ENCODE data around the gene NPIPB6.

NPIPB6 gene

GRCh38 chr16:28312327-28312726, 51.0 kb downstream of the NPIPB6 start:
- Mint-ChIP-seq H3K4me3 (peak overlapping the region; percentile 63), H3K9me3 (ENCODE audit: low read depth) (no peaks in the 10 kb centered on the region), H3K36me3 (peaks cover 6% of the 10 kb centered on the region), H3K4me1 (ENCODE audit: low read depth) (peaks cover 66% of the 10 kb centered on the region), H3K27me3 (no peaks in the 10 kb centered on the region), H3K27ac (peak overlapping the region; percentile 81)

- Mint-ChIP-seq H3K4me1 (ENCODE audit: low read depth) (peaks cover 66% of the 10 kb centered on the region), H3K36me3 (peaks cover 6% of the 10 kb centered on the region), H3K27ac (peak overlapping the region; percentile 81), H3K9me3 (ENCODE audit: low read depth) (no peaks in the 10 kb centered on the region), H3K4me3 (peak overlapping the region; percentile 63), H3K27me3 (no peaks in the 10 kb centered on the region)
Measured at GRCh38 chr16:28311913-28312312, 51.4 kb downstream of the NPIPB6 start.

- H3K9me3 Mint-ChIP-seq (ENCODE audit: low read depth): no peaks in the 10 kb centered on the region
- peaks cover 64% of the 10 kb centered on the region for H3K4me1 Mint-ChIP-seq (ENCODE audit: low read depth)
- peak overlapping the region; percentile 91 for H3K27ac Mint-ChIP-seq
- no peak overlapping the region for H3K4me3 Mint-ChIP-seq
- peaks cover 6% of the 10 kb centered on the region for H3K36me3 Mint-ChIP-seq
- H3K27me3 Mint-ChIP-seq: no peaks in the 10 kb centered on the region
Measured at GRCh38 chr16:28311413-28311812, 51.9 kb downstream of the NPIPB6 start.

GRCh38 chr16:28310796-28311195, 52.5 kb downstream of the NPIPB6 start:
- Mint-ChIP-seq H3K4me3 (peak overlapping the region; percentile 52), H3K27ac (peak overlapping the region; percentile 91), H3K4me1 (ENCODE audit: low read depth) (peaks cover 70% of the 10 kb centered on the region), H3K36me3 (peaks cover 6% of the 10 kb centered on the region), H3K27me3 (no peaks in the 10 kb centered on the region), H3K9me3 (ENCODE audit: low read depth) (no peaks in the 10 kb centered on the region)

GRCh38 chr16:28309811-28310311, 53.4 kb downstream of the NPIPB6 start:
- Mint-ChIP-seq H3K4me3 (peak overlapping the region; percentile 75), H3K4me1 (ENCODE audit: low read depth) (peaks cover 69% of the 10 kb centered on the region), H3K9me3 (ENCODE audit: low read depth) (no peaks in the 10 kb centered on the region), H3K27me3 (no peaks in the 10 kb centered on the region), H3K27ac (peak overlapping the region; percentile 91), H3K36me3 (peaks cover 10% of the 10 kb centered on the region)

GRCh38 chr16:28308794-28309584, 54.3 kb downstream of the NPIPB6 start:
- H3K27ac Mint-ChIP-seq: peak overlapping the region; percentile 92
- H3K36me3 Mint-ChIP-seq: peaks cover 12% of the 10 kb centered on the region
- H3K4me3 Mint-ChIP-seq: peak overlapping the region; percentile 74
- no peaks in the 10 kb centered on the region for H3K9me3 Mint-ChIP-seq (ENCODE audit: low read depth)
- H3K4me1 Mint-ChIP-seq (ENCODE audit: low read depth): peaks cover 64% of the 10 kb centered on the region
- no peaks in the 10 kb centered on the region for H3K27me3 Mint-ChIP-seq

- Mint-ChIP-seq H3K4me3 (no peak overlapping the region), H3K27me3 (no peaks in the 10 kb centered on the region), H3K9me3 (ENCODE audit: low read depth) (no peaks in the 10 kb centered on the region), H3K36me3 (peaks cover 14% of the 10 kb centered on the region), H3K27ac (peak overlapping the region; percentile 46), H3K4me1 (ENCODE audit: low read depth) (peaks cover 62% of the 10 kb centered on the region)
Measured at GRCh38 chr16:28307936-28308335, 55.4 kb downstream of the NPIPB6 start.

- Mint-ChIP-seq H3K36me3 (peaks cover 11% of the 10 kb centered on the region), H3K4me3 (no peak overlapping the region), H3K27me3 (no peaks in the 10 kb centered on the region), H3K4me1 (ENCODE audit: low read depth) (peaks cover 55% of the 10 kb centered on the region), H3K9me3 (ENCODE audit: low read depth) (no peaks in the 10 kb centered on the region), H3K27ac (no peak overlapping the region)
Measured at GRCh38 chr16:28304214-28304613, 59.1 kb downstream of the NPIPB6 start.

- Mint-ChIP-seq H3K27me3 (no peaks in the 10 kb centered on the region), H3K9me3 (ENCODE audit: low read depth) (no peaks in the 10 kb centered on the region), H3K4me1 (ENCODE audit: low read depth) (peaks cover 57% of the 10 kb centered on the region), H3K36me3 (peaks cover 8% of the 10 kb centered on the region), H3K27ac (peak overlapping the region; percentile 52), H3K4me3 (no peak overlapping the region)
Measured at GRCh38 chr16:28303132-28303531, 60.2 kb downstream of the NPIPB6 start.

- peak overlapping the region; percentile 22 for H3K27ac Mint-ChIP-seq
- no peak overlapping the region for H3K4me3 Mint-ChIP-seq
- peaks cover 8% of the 10 kb centered on the region for H3K36me3 Mint-ChIP-seq
- peaks cover 66% of the 10 kb centered on the region for H3K4me1 Mint-ChIP-seq (ENCODE audit: low read depth)
- H3K9me3 Mint-ChIP-seq (ENCODE audit: low read depth): no peaks in the 10 kb centered on the region
- no peaks in the 10 kb centered on the region for H3K27me3 Mint-ChIP-seq
Measured at GRCh38 chr16:28301620-28302019, 61.7 kb downstream of the NPIPB6 start.

- H3K27me3 Mint-ChIP-seq: no peaks in the 10 kb centered on the region
- H3K36me3 Mint-ChIP-seq: peaks cover 8% of the 10 kb centered on the region
- H3K27ac Mint-ChIP-seq: no peak overlapping the region
- H3K4me3 Mint-ChIP-seq: no peak overlapping the region
- H3K9me3 Mint-ChIP-seq (ENCODE audit: low read depth): no peaks in the 10 kb centered on the region
- peaks cover 64% of the 10 kb centered on the region for H3K4me1 Mint-ChIP-seq (ENCODE audit: low read depth)
Measured at GRCh38 chr16:28301154-28301553, 62.2 kb downstream of the NPIPB6 start.

- no peak overlapping the region for H3K27ac Mint-ChIP-seq
- H3K27me3 Mint-ChIP-seq: no peaks in the 10 kb centered on the region
- H3K4me1 Mint-ChIP-seq (ENCODE audit: low read depth): peaks cover 62% of the 10 kb centered on the region
- H3K36me3 Mint-ChIP-seq: peaks cover 6% of the 10 kb centered on the region
- H3K4me3 Mint-ChIP-seq: no peak overlapping the region
- H3K9me3 Mint-ChIP-seq (ENCODE audit: low read depth): no peaks in the 10 kb centered on the region
Measured at GRCh38 chr16:28300327-28300726, 63.0 kb downstream of the NPIPB6 start.

- Mint-ChIP-seq H3K4me3 (no peak overlapping the region), H3K9me3 (ENCODE audit: low read depth) (no peaks in the 10 kb centered on the region), H3K36me3 (peaks cover 2% of the 10 kb centered on the region), H3K27ac (no peak overlapping the region), H3K27me3 (no peaks in the 10 kb centered on the region), H3K4me1 (ENCODE audit: low read depth) (peaks cover 78% of the 10 kb centered on the region)
Measured at GRCh38 chr16:28298511-28298878, 64.8 kb downstream of the NPIPB6 start.

GRCh38 chr16:28297784-28298510, 65.4 kb downstream of the NPIPB6 start:
- Mint-ChIP-seq H3K4me3 (peak overlapping the region; percentile 62), H3K36me3 (no peaks in the 10 kb centered on the region), H3K4me1 (ENCODE audit: low read depth) (peaks cover 76% of the 10 kb centered on the region), H3K9me3 (ENCODE audit: low read depth) (no peaks in the 10 kb centered on the region), H3K27me3 (no peaks in the 10 kb centered on the region), H3K27ac (no peak overlapping the region)

GRCh38 chr16:28297308-28297707, 66.0 kb downstream of the NPIPB6 start:
- Mint-ChIP-seq H3K36me3 (no peaks in the 10 kb centered on the region), H3K9me3 (ENCODE audit: low read depth) (no peaks in the 10 kb centered on the region), H3K4me1 (ENCODE audit: low read depth) (peaks cover 70% of the 10 kb centered on the region), H3K27ac (peak overlapping the region; percentile 55), H3K4me3 (no peak overlapping the region), H3K27me3 (no peaks in the 10 kb centered on the region)

Measured in activated naive CD8-positive, alpha-beta T cell (primary cell).